NT2/D1 (cell line): ENCODE measurements around the gene NFIA.

Source experiments
- YY1 ChIP-seq: IDR thresholded peaks from 2 replicates; pipeline ENCODE4 v1.6.1; 2011; ENCODE audit not compliant: insufficient read length, insufficient read depth
- ZNF274 ChIP-seq: IDR thresholded peaks from 2 replicates; pipeline ENCODE4 v1.6.1; 2011; ENCODE audit warnings: mild to moderate bottlenecking, low read depth, low read length

- TF ChIP-seq YY1 = no peak
- TF ChIP-seq ZNF274 = no peak
Measured at GRCh38 chr1:61102621-61103020, 20.3 kb downstream of the NFIA start.
